Epidermal melanocyte (primary cell): Measurements from ENCODE around the gene GCSH.

ENCODE experiments used
- DNase-seq: peaks from one replicate; pipeline ENCODE4 v3.0.0; 2011; ENCODE audit warnings: low spot score; ENCODE audit not compliant: insufficient read length

Gene GCSH

DNA sequence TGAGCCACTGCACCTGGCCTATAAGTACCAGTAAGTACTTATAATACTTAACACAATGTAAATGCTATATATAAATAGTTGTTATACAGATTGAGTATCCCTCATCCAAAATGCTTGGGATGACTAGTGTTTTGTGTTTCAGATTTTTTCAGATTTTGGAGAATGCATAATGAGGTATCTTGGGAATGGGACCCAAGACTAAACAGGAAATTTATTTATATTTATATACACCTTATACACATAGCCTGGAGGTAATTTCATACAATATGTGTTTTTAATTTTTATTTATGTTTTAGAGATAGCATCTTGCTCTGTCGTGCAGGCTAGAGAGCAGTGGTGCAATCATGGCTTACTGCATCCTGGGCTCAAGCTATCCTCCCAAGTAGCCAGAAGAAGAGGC lies 9.8 kb upstream of the GCSH start:
- no peak for DNase-seq

DNA sequence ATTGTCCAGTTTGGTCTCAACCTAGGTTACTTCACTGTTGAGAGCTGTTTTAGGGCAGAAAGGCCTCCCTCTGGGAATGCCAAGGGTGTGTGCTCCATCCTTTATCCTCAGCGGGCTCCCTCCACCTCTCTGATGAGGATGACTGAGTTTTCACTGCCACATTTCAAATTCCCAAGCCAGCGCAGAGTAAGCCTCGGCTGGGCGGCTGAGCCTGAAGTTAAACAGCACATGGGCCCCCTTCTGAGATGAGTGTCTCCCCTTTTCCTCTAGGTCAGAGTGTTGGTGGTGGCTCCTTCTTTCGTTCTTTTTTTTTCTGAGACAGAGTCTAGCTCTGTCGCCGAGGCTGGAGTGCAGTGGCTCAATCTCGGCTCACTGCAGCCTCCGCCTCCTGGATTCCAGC lies 5.5 kb upstream of the GCSH start:
- DNase-seq, result no peak

DNA sequence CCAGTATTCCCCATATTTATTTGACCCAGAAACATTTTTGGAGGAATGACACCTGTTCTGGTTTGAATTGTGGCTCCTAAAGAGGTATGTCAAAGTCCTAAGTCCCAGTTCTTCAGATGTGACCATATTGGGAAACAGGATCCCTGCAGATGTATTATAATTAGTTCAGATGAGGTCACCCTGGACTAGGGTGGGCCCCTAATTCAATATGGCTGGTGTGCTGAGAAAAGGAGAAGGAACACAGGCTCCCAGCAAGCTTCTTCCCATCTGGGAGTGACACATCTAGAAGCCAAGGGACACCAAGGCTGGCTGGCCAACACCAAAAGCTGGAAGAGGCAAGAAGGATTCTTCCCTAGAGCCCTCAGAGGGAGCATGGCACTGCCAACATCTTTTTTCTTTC lies 3.8 kb upstream of the GCSH start:
- DNase-seq, result no peak

DNA sequence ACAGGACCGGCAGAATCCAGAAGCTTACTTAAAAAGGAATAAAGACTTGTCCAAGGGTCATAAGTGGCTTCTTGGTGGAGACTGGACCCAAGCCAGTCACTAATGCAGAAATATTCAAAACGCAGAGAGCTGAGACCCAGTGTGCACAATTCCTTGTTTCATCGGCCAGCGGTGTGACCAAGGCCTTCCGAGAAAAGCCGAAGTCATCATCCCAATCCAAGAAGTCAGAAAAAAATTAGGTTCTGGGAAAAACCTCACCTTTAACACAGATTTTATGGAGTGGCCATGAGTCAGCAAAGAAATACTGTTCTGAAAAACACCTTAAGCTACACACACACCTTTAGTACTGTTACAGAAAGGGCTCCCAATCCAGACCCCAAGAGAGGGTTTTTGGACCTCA lies 1.0 kb upstream of the GCSH start:
- DNase-seq, result no peak

DNA sequence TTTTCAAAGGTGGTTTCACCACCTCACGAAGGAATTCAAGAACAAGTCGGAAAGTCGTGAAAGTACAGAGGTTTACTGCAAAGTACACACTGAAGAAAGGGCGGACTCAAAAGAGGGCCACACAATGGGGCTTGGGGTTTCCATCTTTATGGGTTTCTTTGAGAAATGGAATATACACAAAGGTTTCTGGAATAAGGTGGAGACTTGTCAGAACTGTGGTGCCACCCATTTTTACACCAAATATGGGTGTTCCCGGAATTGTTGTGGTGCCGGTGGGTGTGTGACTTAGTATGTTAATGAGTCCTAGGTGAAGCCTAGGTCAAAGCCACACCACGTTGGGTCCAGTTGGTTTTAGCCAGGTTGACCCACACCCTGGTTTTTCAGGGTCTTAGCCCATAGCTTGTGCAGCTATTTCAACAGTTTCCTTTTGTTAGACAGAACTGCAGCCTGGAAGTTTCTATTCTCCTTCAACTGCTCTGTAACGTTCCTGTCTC lies 567 bp upstream of the GCSH start:
- no peak for DNase-seq

DNA sequence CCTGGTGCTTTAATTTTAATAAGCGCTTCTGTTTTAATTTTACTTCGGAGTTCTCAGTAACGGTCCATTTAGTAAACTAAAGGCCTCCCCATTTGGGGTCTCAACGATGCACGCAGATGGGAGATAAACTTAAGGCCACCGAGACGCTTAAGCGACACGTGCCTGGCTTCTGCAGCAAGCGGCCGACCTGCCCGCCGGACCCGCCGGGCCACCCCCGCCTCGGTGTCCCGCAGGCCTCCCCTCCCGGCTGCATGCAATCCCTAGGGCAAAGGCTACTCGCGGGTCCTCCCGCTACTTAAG lies 592 bp downstream of the GCSH start:
- DNase-seq, result no peak

DNA sequence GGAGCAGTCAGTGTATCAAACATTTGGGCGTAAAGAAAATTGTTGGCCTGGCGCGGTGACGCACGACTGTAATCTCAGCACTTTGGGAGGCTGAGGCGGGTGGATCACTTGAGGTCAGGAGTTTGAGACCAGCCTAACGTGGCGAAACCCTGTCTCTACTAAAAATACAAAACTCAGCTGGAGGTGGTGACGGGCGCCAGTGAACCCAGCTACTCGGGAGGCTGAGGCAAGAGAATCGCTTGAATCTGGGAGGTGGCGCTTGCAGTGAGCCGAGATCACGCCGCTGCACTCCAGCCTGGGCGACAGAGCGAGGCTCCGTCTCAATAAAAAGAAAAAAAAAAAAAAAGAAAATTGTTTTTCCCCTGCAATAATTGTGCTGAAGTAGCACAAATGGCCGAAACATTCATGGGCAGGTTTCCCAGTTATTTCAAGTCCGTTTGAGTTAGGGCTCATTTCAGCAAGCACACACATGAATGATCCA lies 1.4 kb downstream of the GCSH start:
- no peak for DNase-seq

DNA sequence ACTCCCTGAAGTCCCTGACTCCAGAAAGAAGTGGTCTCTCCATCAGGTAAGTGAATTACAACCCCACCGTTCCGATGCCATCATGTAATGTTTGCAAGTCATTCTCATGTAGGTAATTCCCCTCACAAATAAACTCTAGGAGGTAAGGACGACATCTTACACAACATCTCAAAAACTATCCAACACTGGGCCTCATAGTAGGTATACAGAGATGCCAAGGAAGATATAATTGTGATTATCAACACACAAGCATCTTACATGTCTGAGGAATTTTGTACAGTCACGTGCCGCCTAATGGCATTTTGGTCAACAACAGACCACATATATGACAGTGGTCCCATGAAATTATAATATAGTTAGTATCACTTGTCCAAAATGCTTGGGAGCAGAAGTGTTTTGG lies 7.4 kb downstream of the GCSH start:
- no peak for DNase-seq

DNA sequence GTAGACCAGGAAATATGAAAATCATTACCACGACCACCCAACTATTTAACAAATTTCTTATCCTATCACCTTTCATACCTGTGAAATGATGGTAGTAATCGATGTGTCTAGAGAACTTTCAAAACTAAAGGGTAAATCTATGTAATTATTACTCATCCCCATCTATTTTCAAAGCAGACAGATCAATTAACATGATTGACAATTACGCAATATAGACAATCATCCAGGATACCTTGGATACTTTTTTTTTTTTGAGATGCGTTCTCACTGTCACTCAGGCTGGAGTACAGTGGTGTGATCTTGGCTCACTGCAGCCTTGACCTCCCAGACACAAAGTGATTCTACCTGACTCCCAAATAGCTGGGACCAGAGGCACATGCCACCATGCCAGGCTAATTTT lies 15.2 kb downstream of the GCSH start:
- DNase-seq, result no peak

DNA sequence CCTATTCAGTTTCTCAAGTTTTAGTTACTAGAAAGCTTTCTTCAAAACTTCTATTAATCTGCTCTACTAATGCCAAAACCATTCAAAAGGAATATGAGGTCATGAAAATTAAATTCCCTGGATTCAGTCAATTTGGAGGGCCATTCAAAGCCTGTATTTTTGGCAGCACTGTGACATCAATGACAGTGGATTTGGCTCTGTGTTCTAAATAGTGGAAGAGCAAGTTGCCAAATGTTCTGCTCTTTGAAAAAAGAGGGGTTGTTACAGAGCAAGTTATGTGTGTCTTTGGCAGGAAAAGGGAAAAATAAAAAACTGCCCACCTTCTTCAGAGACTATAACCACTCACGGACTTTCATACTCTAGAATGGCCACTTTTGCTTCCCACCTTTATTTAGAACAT lies 16.0 kb downstream of the GCSH start:
- DNase-seq, result no peak

DNA sequence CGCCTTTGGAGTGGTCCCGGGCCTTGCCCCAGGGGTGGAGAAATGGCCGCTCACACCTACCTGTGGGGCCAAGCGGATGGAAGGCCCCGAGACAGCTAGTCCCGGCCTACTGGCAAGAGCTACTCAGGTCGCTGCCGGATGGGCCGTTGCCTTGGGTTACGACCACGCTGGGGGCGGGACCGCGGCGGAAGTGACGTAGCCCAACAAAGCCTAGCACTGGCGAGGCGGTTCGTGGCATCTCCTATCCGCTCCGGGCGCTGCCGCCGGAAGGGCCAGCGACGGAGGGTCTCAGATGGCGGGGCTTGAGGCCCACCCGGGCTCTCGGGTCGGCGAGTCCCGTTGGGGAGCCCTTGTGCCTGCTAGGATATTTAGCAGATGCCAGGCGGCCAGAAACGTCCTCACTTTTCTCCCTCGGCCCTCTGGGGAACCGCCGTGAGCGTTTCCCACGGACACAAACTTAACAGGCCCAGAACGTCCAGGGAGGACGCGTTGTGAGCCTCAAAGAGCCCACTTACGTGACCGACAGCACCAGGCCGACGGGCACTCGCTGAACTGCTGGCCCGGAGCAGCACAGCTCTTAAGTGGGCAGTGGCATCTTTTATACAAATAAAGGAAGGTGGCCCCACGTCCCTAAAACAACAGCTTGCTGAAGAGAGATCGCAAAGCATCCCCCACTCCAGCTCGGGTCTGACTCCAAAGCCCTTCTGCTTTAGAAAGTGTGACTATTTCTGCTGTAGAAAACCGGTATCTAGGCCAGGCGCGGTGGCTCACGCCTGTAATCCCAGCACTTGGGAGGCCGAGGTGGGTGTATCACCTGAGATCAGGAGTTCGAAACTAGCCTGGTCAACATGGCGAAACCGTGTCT lies 18.9 kb downstream of the GCSH start, which contains the start of gene C16orf46:
Gene C16orf46, minus strand, starts transcription at position 163 of the 865 bp plus-strand sequence. CDS start 13,283 bp downstream, outside the sequence.
- peak; percentile 91 for DNase-seq

DNA sequence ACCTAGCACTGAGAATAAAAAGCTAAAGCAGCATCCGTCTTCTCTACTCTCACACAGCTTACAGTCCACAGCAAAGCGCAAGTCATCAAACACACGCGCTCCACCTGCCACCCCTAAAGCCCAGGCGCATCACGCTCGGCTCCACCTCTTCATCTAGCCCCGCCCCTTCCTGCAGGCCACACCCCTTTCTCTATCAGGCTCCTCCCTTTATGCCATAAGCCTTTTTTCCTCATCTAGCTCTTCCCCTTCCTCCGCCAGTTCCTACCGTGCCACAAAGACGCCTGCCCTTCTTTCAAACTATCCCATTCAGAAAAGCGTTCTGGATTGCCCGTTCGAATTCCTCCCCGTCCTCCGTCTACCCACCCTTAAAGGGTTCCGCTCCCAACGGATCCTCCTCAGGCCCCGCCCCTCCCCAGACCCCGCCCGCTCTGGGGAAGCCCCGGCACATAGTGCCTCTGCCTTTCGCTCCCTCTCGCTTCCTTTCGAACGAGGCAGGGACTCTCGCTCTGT lies 19.6 kb downstream of the GCSH start:
- peak; percentile 73 for DNase-seq

DNA sequence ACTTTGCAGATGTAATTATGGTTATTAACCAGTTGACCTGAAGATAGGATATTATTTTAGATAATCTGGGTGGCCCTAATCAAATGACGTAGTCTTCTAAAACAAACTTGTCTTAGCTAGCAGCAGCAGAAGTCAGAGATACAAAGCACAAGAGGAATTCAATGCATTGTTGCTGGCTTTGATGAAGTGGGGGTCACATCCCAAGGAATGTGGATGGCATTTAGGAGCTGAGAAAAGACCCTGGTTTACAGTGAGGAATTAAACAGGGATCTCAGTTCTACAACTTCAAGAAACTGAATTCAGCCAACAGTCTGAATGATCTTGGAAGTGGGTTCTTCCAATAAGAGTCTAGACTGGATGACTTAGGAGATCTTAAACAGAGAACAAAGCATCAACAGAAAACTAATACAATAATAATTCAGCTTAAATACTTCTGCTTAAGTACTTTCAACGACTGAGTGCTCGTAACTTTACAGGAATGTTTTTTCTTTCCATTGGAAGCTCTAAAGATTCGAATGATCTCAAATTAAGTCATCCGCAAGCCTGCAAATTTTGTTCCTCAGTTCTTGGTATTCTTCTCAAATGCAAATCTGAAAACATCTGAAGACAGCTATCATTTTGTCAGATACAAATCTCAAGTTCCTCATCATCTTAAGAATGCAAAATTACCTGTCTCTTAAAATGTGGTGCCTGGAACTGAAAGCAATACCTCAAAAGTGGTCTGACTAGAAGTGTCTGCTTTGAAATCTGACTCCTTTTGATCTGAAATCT lies 22.4 kb downstream of the GCSH start:
- no peak for DNase-seq

DNA sequence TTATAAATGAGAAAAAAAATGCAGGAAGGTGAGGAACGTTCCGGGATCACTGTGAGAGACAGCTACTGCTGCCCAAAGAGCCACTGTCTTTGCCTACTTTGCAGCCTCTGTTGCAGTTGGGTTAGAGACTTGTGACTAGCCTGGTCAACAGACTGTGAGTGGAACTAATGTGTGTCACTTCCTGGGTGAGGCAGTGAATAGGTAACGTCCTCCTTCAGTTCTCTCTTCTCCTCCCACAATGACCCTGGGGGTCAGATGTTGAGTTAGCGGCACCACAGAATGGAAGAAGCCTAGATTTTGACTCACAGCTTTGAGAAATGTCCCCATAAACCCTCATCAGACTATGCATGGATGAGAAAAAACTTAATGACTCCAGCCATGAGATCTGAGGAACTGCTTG lies 24.4 kb downstream of the GCSH start:
- no peak for DNase-seq

DNA sequence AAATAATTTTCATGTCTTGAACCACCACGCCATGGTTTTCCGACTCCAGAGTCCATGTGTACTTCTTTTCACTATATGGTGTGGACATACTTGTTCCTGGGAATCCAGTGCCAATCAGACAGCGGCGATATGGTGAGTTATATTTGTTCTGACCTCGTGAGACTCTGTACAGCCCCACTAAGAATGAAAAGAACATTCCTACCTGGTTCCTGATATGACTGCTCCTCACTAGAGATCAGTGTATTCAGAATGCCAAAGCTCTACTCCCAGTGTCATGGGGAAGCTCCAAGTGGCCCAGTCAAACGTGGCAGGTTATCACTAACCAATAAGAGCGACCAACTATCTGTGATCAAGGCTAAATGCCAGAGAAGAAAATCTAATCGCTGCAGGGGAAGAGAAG lies 25.2 kb downstream of the GCSH start:
- no peak for DNase-seq

DNA sequence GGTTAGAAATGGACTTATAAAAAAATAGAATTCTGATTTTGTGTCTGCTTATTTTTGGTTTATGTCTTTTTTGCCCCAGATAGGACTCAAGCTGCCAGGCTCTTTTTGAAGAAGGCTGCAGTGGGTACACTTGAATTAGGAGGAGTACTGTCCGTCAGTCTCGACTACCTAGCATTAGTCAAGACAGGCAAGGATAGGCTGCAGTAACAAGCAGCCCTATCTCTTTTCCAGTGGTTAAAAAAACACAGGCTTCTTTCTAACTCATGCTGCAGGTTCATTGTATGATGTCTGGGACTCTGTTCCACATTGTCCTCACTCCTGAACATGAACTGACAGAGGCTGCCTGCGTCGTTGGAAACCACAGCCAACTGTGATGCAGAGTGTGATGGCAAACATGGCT lies 27.1 kb downstream of the GCSH start:
- no peak for DNase-seq

DNA sequence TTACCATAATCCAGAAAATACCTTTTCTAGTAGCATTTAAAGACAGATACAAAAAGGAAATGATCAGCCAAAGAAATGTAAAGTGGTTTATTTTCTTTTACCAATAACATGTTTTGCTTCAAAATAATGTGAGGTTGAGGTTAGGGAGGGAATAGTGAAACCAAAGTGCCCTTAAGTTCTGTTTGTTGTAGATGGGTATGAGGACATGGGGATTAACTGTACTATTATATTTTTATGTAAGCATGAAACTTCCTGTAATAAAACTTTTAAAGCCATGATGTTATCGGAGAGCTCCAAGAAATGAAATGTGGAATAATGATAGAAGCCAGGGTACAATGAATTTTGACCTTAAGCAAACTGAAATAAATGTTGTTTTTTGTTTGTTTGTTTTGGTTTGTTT lies 29.0 kb downstream of the GCSH start:
- no peak for DNase-seq

DNA sequence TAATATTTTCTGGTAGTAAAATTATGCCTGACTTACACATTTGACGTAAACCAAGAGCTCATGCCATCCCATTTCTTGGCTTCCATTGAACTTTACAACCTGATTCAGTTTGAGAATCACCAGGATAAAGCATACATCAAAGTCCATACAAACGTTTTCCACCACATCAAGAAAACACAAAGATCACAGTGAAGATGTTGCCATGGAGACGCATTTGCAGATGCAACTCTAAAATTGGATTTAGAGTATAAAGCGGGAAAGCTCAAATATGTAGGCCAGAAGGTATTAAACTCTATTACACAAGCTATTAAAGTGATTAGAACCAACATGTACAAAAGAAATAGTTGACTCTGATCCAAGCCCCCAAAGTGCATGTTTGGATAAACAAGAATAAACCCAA lies 29.5 kb downstream of the GCSH start:
- DNase-seq, result no peak

DNA sequence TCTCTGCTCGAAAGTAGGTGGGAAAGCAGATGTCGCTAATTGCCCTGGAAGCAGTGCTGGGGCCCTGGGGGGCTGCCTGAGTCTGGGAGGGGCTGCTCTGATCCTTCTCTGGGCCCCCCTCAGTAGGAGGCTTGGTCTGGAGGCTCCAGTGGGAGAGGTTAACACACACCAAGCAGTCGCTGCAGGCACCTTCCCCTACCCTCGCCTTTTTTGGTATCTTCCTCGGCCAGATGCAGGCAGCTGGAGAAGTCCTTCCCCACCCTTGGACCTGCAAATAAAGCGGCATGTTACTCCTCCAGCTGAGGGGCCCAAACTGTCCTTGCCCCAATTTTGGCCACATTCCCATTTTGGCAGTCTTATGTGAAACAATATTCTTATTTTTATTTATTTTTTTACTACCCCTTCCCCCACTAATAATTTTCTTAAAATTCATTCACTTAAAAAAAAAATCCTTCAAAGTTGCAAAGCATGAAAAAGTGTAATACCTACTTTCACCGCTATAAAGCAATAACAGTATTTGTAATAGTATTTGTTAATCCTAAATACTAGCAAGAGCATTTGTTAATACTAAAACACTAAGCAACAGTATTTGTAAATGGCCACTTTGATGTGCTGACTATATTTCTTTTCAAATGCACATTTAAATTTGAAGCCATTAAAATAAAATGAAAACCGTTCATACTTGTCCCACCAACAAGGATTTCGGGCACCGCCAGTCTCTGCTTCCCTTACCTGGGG lies 34.2 kb downstream of the GCSH start:
- DNase-seq, result no peak

DNA sequence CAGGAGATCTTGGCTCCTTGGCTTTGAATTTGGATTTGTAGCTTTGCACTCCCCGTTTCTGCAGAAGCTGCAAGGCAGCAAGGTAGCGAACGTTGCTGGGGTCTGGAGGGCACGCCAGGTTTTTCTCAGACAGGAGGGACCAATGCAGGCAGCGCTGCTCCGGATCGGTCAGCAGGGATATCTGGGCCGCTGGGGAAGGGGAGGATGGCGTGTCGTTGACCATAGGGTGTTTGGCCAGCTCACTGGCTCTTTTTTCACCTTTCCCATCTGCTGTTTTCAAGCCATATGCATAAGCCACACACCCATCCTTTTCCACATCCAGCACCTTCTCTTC lies 34.9 kb downstream of the GCSH start:
- no peak for DNase-seq

DNA sequence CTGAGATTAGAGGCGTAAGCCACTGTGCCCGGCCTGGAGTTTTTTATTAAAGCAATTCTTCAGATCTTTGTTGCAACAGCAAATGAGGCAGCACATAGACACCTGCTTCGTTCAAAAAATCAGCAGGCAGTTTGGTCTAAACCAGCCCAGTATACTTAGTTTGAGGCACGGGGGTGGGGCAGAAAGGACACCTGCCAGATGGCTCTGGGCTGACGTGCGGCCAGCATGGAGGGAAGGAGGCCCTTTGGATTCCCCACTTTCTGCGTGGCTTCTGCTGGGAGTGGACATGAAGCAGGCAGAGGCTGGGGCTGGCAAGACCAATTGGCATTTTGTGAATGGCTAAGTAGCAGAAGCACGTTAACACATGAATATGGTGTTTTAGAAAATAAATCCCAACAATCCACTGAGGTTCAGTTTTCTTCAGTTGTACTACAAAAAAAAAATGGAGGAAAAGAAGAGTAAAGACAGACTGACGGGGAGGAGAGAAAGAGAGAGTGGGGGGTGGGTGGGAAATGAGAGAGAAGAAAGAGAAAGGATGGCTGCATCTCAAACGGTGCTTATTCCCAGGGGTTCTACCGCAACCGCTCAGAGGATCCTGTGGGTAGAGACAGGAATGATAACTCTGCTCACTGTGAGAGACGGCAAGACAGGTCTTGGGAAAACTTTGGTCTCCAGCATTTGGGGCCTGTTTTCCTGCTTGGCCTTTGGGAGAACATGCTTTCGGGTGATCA lies 35.5 kb downstream of the GCSH start:
- DNase-seq, result no peak
